ENCODE measurements around the gene HSPG2.

DNA sequence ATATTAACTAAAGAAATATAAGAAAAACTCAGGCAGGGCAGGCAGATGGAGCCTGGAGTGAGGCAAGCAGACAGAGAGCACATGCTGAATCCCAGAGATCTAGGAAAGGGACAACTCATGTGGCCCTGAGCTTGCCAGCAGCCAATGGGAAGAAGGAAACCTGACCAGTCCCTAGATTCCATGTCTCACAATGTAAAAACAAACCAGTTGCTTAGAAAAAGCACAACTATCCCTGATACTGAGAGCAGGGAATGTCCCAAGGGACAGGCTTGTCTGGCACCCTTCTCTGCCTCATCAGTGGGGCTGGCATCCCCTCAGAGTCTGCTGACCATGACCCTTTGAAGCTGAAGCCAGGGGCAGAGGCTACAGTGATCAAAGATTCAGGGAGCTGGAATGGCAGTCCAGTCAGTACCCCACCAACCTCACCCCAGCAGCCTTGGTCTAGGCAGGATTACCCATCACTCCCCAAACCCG is 27.8 kb downstream of the HSPG2 start:
- TF ChIP-seq, protein P1, sequence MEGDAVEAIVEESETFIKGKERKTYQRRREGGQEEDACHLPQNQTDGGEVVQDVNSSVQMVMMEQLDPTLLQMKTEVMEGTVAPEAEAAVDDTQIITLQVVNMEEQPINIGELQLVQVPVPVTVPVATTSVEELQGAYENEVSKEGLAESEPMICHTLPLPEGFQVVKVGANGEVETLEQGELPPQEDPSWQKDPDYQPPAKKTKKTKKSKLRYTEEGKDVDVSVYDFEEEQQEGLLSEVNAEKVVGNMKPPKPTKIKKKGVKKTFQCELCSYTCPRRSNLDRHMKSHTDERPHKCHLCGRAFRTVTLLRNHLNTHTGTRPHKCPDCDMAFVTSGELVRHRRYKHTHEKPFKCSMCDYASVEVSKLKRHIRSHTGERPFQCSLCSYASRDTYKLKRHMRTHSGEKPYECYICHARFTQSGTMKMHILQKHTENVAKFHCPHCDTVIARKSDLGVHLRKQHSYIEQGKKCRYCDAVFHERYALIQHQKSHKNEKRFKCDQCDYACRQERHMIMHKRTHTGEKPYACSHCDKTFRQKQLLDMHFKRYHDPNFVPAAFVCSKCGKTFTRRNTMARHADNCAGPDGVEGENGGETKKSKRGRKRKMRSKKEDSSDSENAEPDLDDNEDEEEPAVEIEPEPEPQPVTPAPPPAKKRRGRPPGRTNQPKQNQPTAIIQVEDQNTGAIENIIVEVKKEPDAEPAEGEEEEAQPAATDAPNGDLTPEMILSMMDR (IDR thresholded peaks at IDR 0.05), result no peak
- TF ChIP-seq POLR2A (IDR thresholded peaks at IDR 0.05), result no peak
